Naive thymus-derived CD4-positive, alpha-beta T cell (primary cell): ENCODE data around the gene TSG101. TPM values are rescaled to one million over a fixed set of nuclear protein-coding genes. Genes with fewer than 3 reads are reported as not detected.

Source experiments
- ATAC-seq: fragments of 150-1000 bp; cut with Tn5 transposase; 2 replicates; pipeline ENCODE4 v1.10.0; 2021; ENCODE audit warnings: mild to moderate bottlenecking, moderate library complexity
- CTCF ChIA-PET: fragments of 350-600 bp; sonication (Branson Sonifier 250); formaldehyde crosslinking; loops from one replicate; lab custom pipeline; 2021; ENCODE audit warnings: antibody characterized with exemption; lab: Charles Lee
- POLR2A ChIA-PET: fragments of 350-600 bp; sonication (Branson Sonifier 250); formaldehyde crosslinking; loops from one replicate; lab custom pipeline; 2021; ENCODE audit warnings: antibody characterized with exemption, inconsistent platforms; lab: Charles Lee
- DNase-seq, 9 donors: peaks; one replicate each; pipeline versions ENCODE4 v3.0.0 to v3.0.0-alpha.2; 2020 to 2022; ENCODE audit warnings: mixed read lengths in 1 of 9
- H3K27ac ChIP-seq: one replicate; pipeline ENCODE4 v1.7.0; 2013; ENCODE audit warnings: mild to moderate bottlenecking, low read depth, low read length, moderate library complexity
- H3K27me3 ChIP-seq, 2 donors: one replicate each; pipeline ENCODE4 v1.7.0; 2013; ENCODE audit warnings: low read length in 2 of 2, mild to moderate bottlenecking in 2 of 2, moderate library complexity in 2 of 2; ENCODE audit not compliant: control insufficient read depth in 2 of 2, insufficient read depth in 2 of 2
- H3K36me3 ChIP-seq, 3 experiments: 1 replicate in 2 of 3; 2 replicates in 1 of 3; pipeline ENCODE4 v1.7.0; 2013; ENCODE audit warnings: low read length in 3 of 3, mild to moderate bottlenecking in 3 of 3, moderate library complexity in 1 of 3; ENCODE audit not compliant: insufficient read depth in 3 of 3, control insufficient read depth in 2 of 3
- H3K4me1 ChIP-seq, 2 donors: one replicate each; pipeline ENCODE4 v1.7.0; 2013; ENCODE audit warnings: low read length in 2 of 2, mild to moderate bottlenecking in 2 of 2, moderate library complexity in 1 of 2; ENCODE audit not compliant: control insufficient read depth in 2 of 2, insufficient read depth in 2 of 2
- H3K4me3 ChIP-seq: 2 replicates; pipeline ENCODE4 v1.7.0; 2013; ENCODE audit warnings: mild to moderate bottlenecking, low read length
- H3K9me3 ChIP-seq, 3 experiments: 1 replicate in 2 of 3; 2 replicates in 1 of 3; pipeline ENCODE4 v1.7.0; 2013; ENCODE audit warnings: low read length in 3 of 3; ENCODE audit not compliant: control insufficient read depth in 2 of 3
- H3K27ac Mint-ChIP-seq, 9 donors: one replicate each; pipeline ENCODE4 v1.8.0; 2020 to 2022; ENCODE audit warnings: mixed read lengths in 9 of 9, mild to moderate bottlenecking in 8 of 9, moderate library complexity in 5 of 9, inconsistent platforms in 2 of 9
- H3K27me3 Mint-ChIP-seq, 5 donors: one replicate each; pipeline ENCODE4 v1.8.0; 2021 to 2022; ENCODE audit warnings: mixed read lengths in 5 of 5, mild to moderate bottlenecking in 1 of 5
- H3K36me3 Mint-ChIP-seq, 5 donors: one replicate each; pipeline ENCODE4 v1.8.0; 2020 to 2022; ENCODE audit warnings: mixed read lengths in 5 of 5, mild to moderate bottlenecking in 3 of 5, inconsistent platforms in 1 of 5
- H3K4me1 Mint-ChIP-seq, 7 donors: one replicate each; pipeline ENCODE4 v1.8.0; 2020 to 2022; ENCODE audit warnings: mixed read lengths in 7 of 7, mild to moderate bottlenecking in 3 of 7, inconsistent platforms in 1 of 7
- H3K4me3 Mint-ChIP-seq, 10 donors: one replicate each; pipeline ENCODE4 v1.8.0; 2020 to 2022; ENCODE audit warnings: mild to moderate bottlenecking in 10 of 10, mixed read lengths in 10 of 10, moderate library complexity in 6 of 10, inconsistent platforms in 2 of 10
- H3K9me3 Mint-ChIP-seq, 11 donors: one replicate each; pipeline ENCODE4 v1.8.0; 2020 to 2022; ENCODE audit warnings: mixed read lengths in 11 of 11, mild to moderate bottlenecking in 4 of 11, inconsistent platforms in 1 of 11, moderate library complexity in 1 of 11
- intact Hi-C, 2 donors: fragments of 100-400 bp; cut with micrococcal nuclease; formaldehyde crosslinking; loops; one replicate each; pipeline ENCODE4 v1.15.1; 2023
- polyA plus RNA-seq, 2 donors: library from polyadenylated mRNA; unstranded; fragments of 300-500 nt; fragmentation: Illumina TruSeq; gene quantifications; one replicate each; pipeline ENCODE4 v1.2.3, GENCODE V29; 2021
- total RNA-seq, 6 experiments: library from RNA in 5 of 6; stranded (reverse) in 5 of 6; gene quantifications; 1 replicate in 5 of 6; 2 replicates in 1 of 6; pipeline ENCODE4 v1.2.3 and lab custom pipeline; 2021 to 2026

Gene TSG101, protein sequence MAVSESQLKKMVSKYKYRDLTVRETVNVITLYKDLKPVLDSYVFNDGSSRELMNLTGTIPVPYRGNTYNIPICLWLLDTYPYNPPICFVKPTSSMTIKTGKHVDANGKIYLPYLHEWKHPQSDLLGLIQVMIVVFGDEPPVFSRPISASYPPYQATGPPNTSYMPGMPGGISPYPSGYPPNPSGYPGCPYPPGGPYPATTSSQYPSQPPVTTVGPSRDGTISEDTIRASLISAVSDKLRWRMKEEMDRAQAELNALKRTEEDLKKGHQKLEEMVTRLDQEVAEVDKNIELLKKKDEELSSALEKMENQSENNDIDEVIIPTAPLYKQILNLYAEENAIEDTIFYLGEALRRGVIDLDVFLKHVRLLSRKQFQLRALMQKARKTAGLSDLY
- total RNA-seq (10 to 100 TPM; 16.8 to 46.3 (median 36.3) TPM), polyA plus RNA-seq (10 to 100 TPM; 40.8 to 61.4 TPM), total RNA-seq (lab: John Stamatoyannopoulos, UW) (17.1 reads per million, percentile 47 among the genes with 10 or more reads in this experiment)

DNA sequence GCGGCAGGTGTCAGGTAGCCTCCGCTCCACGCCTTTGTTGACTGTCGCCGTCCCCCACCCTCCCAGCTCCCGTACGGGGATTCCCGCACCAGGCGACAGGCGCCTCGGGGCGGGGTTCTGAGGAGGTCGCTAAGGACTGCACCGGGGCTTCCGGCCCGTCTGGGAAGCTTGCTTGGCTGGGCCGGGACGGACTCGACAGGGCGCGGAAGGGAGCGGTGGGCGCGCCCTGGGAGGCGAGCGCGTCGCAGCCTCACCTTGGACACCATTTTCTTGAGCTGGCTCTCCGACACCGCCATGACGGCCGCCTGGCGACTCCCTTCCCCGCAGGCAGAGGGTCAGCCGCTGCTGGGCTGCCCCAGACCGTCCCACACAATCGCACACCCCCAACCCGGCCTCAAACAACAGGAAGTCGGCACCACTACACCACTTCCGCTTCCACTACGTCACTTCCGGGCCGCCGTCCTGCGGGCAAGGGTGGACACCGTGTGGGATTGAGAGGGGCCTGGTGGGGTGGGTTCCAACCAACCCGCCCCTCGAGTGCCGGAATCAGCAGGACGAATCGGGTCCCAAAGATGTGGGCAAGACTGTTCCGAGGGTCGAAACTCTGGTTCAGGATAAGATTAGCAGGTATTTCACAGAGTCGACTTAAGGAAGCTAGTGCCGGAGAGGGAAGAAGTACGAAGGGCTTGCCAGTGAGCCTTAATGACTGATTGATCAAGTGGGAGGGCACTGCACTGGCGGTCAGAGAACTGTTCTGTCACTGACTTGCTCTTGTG is at the start of gene TSG101:
Gene TSG101 (minus strand): TSS at position 422 of the 776 bp plus-strand sequence. CDS start 126 bp downstream, at position 296.
- peaks cover 0 to 3% (median 0%) of the 10 kb centered on the region in 5 donors for H3K27me3 Mint-ChIP-seq
- ChIA-PET POLR2A (interaction anchor here (0.5 to 3.2 kb wide), 32 partner anchors 8 to 1173 kb away, joined by 3 to 34 read pairs (median 4); partner anchors contain the start of genes GTF2H1, HPS5, LDHA and SAAL1), CTCF (interaction anchor here (0.6 to 1.9 kb wide), 3 partner anchors 13 to 517 kb away, joined by 3 to 6 read pairs (median 4); no protein-coding TSS in a partner anchor)
- ATAC-seq (peak; percentile 91), DNase-seq (peak; percentile 86 to 96 (median 91))
- peaks cover 0 to 4% (median 0%) of the 10 kb centered on the region in 11 donors for H3K9me3 Mint-ChIP-seq
- Histone ChIP-seq H3K27ac (peak within 1 kb of the TSS; percentile 96), H3K4me1 (peaks cover 18% of the 10 kb centered on the region in 2 donors), H3K27me3 (no peaks in the 10 kb centered on the region), H3K4me3 (peak within 1 kb of the TSS; percentile 94), H3K36me3 (peaks cover 0 to 4% (median 0%) of the 10 kb centered on the region in 3 experiments), H3K9me3 (no peaks in the 10 kb centered on the region)
- peak within 1 kb of the TSS; percentile 93 to 100 (median 100) for H3K4me3 Mint-ChIP-seq
- intact Hi-C loops: loop anchor here (1.0 to 10.0 kb wide), 19 partner anchors 62 to 1836 kb away; partner anchors contain the start of genes GTF2H1 (in 2 of the 2), HPS5 (in 2 of the 2), SAAL1 (in 2 of the 2) and SERGEF (in 2 of the 2)
- peak within 1 kb of the TSS; percentile 99 to 100 (median 100) for H3K27ac Mint-ChIP-seq
- peaks cover 28 to 67% (median 55%) of the 10 kb centered on the region in 7 donors for H3K4me1 Mint-ChIP-seq
- peaks cover 5 to 20% (median 17%) of the 10 kb centered on the region in 5 donors for H3K36me3 Mint-ChIP-seq

DNA sequence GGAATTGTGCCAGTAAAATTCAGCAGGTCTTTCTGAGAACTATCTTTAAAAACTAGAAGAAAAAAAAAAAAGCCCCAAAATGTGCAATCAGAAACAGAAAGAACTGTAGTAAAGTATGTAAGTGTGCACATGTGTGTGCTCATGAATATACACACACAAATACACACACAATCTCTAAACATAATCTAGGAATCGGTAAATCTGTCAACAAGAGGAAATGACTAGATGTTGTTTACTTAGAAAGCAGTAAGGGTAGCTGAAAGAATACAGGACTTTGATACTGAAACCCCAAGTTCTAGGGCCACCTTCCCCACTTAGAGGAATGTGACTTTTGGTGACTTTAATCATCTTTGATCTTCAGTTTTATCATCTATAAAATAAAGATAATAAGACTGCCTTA is 48.6 kb upstream of the TSG101 start:
- no peaks in the 10 kb centered on the region for H3K9me3 ChIP-seq
- H3K4me1 Mint-ChIP-seq: peaks cover 0 to 43% (median 6%) of the 10 kb centered on the region in 7 donors
- no peak overlapping the region for H3K4me3 Mint-ChIP-seq
- H3K36me3 Mint-ChIP-seq: peaks cover 0 to 39% (median 15%) of the 10 kb centered on the region in 5 donors
- peak overlapping the region in 1 of 9 donors; percentile 5 for H3K27ac Mint-ChIP-seq
- ChIA-PET POLR2A (no interaction called here), CTCF (no interaction called here)
- no peaks in the 10 kb centered on the region for H3K4me1 ChIP-seq
- H3K9me3 Mint-ChIP-seq: no peaks in the 10 kb centered on the region
- no peaks in the 10 kb centered on the region for H3K27me3 ChIP-seq
- H3K27ac ChIP-seq: no peak overlapping the region
- intact Hi-C loops: no loop called here
- DNase-seq: no peak
- H3K27me3 Mint-ChIP-seq: no peaks in the 10 kb centered on the region
- H3K4me3 ChIP-seq: no peak overlapping the region
- H3K36me3 ChIP-seq: peaks cover 0 to 6% (median 0%) of the 10 kb centered on the region in 3 experiments
- no peak for ATAC-seq

DNA sequence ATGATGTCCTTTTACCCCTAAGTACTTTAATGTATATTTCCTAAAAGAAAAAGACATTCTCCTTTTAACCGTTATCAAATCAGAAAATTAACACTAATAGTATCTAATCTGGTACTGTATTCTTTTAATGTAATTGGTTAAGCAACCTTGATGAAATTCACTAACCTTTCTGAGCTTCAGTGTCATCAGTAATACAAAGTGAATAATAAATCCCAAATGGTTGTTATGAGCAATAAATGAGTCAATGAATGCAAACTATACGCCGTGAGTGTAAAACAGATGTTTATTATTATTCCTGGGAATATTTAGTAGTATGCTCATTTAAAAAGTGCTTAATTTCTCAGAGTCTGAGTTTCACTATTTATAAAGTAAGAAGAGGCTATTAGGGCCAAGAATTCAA is 40.3 kb upstream of the TSG101 start:
- DNase-seq: no peak
- ChIA-PET POLR2A (no interaction called here), CTCF (interaction anchor here (0.6 kb wide), 1 partner anchor 113 kb away, joined by 6 read pairs; no protein-coding TSS in a partner anchor)
- no peak overlapping the region for H3K4me3 Mint-ChIP-seq
- H3K27me3 Mint-ChIP-seq: no peaks in the 10 kb centered on the region
- Histone ChIP-seq H3K36me3 (no peaks in the 10 kb centered on the region), H3K27ac (no peak overlapping the region), H3K4me1 (no peaks in the 10 kb centered on the region), H3K27me3 (no peaks in the 10 kb centered on the region), H3K4me3 (no peak overlapping the region), H3K9me3 (no peaks in the 10 kb centered on the region)
- no peaks in the 10 kb centered on the region for H3K9me3 Mint-ChIP-seq
- intact Hi-C loops: no loop called here
- no peak overlapping the region for H3K27ac Mint-ChIP-seq
- peaks cover 0 to 20% (median 5%) of the 10 kb centered on the region in 5 donors for H3K36me3 Mint-ChIP-seq
- no peak for ATAC-seq
- peaks cover 0 to 4% (median 0%) of the 10 kb centered on the region in 7 donors for H3K4me1 Mint-ChIP-seq

DNA sequence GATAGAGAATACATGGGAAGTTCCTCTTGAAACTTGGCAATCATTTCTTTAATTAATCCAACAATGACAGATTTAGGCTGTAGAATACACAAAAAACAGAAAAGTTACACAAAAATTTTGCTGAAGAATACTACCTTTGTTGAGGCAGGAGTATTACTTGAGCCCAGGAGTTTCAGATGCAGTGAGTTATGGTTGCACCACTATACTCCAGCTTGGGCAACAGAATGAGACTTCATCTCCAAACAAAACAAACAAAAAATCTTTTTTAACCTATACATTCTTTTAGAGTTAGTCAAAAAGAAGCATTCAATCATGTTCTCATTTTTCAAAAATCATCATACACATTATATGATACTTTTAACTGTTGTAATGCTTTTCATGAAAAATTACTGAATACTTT is 39.7 kb upstream of the TSG101 start:
- H3K36me3 Mint-ChIP-seq: peaks cover 0 to 15% (median 4%) of the 10 kb centered on the region in 5 donors
- H3K27me3 Mint-ChIP-seq: no peaks in the 10 kb centered on the region
- ChIA-PET POLR2A (no interaction called here), CTCF (no interaction called here)
- DNase-seq (no peak), ATAC-seq (no peak)
- H3K27ac ChIP-seq: no peak overlapping the region
- no peaks in the 10 kb centered on the region for H3K36me3 ChIP-seq
- intact Hi-C loops: no loop called here
- H3K4me3 ChIP-seq: no peak overlapping the region
- no peak overlapping the region for H3K4me3 Mint-ChIP-seq
- H3K4me1 Mint-ChIP-seq: peaks cover 0 to 2% (median 0%) of the 10 kb centered on the region in 7 donors
- H3K9me3 Mint-ChIP-seq: no peaks in the 10 kb centered on the region
- H3K27ac Mint-ChIP-seq: no peak overlapping the region
- no peaks in the 10 kb centered on the region for H3K4me1 ChIP-seq
- H3K9me3 ChIP-seq: no peaks in the 10 kb centered on the region
- H3K27me3 ChIP-seq: no peaks in the 10 kb centered on the region

DNA sequence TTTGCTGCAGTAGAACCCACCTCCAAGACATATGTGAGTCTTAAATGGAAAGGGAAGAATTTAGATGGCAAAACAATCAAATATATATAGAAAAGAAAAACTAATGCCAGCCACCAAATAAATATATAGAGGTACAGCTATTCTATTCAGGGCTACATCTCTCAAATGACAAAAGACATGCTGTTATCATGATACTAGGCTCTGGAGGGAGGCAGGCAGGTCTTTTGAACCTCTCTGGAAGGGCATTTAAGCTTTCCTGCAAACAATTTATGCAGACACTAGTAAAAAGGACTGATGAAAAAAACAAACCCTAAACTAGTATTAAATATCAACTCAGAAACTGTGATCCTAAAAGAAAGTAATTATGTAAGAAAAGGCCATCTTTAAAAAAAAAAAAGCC is 37.4 kb upstream of the TSG101 start:
- ATAC-seq: no peak
- Histone ChIP-seq H3K36me3 (no peaks in the 10 kb centered on the region), H3K9me3 (no peaks in the 10 kb centered on the region), H3K4me1 (no peaks in the 10 kb centered on the region), H3K27ac (no peak overlapping the region), H3K4me3 (no peak overlapping the region), H3K27me3 (no peaks in the 10 kb centered on the region)
- H3K36me3 Mint-ChIP-seq: peaks cover 0 to 8% (median 6%) of the 10 kb centered on the region in 5 donors
- intact Hi-C loops: no loop called here
- POLR2A ChIA-PET: no interaction called here
- DNase-seq: no peak
- H3K4me3 Mint-ChIP-seq: no peak overlapping the region
- CTCF ChIA-PET: no interaction called here
- H3K4me1 Mint-ChIP-seq: no peaks in the 10 kb centered on the region
- H3K27me3 Mint-ChIP-seq: no peaks in the 10 kb centered on the region
- H3K9me3 Mint-ChIP-seq: no peaks in the 10 kb centered on the region
- H3K27ac Mint-ChIP-seq: peak overlapping the region in 2 of 9 donors; percentile 19 to 31

DNA sequence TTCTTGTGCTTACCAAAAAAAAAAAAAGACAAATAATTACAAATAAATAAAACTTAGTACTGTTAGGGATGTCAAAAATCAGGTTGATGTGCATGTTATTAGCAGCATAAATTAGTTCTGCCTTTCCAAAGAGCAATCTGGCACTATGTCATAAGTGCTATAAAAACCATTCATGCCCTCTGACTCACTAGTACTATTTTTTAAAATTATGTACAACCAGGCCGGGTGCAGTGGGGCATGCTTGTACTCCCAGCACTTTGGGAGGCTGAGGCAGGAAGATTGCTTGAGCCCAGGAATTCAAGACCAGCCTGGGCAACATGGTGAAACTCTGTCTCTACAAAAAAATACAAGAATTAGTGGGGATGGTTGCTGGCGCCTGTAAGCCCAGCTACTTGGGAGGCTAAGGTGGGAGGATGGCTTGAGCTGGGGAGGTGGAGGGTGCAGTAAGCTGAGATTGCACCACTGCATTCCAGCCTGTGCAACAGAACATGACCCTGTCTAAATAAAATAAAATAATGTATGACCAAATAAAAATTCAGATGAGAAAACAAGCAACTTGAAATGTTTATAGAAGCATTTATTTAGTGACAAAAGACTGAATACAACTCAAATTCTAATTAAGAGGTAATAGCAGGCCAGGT is 36.5 kb upstream of the TSG101 start:
- Histone ChIP-seq H3K36me3 (no peaks in the 10 kb centered on the region), H3K27ac (no peak overlapping the region), H3K4me3 (no peak overlapping the region), H3K27me3 (no peaks in the 10 kb centered on the region), H3K4me1 (no peaks in the 10 kb centered on the region), H3K9me3 (no peaks in the 10 kb centered on the region)
- ATAC-seq: no peak
- Mint-ChIP-seq H3K27ac (no peak overlapping the region), H3K36me3 (peaks cover 0 to 8% (median 6%) of the 10 kb centered on the region in 5 donors), H3K4me3 (no peak overlapping the region), H3K27me3 (no peaks in the 10 kb centered on the region), H3K4me1 (no peaks in the 10 kb centered on the region), H3K9me3 (no peaks in the 10 kb centered on the region)
- DNase-seq: no peak
- ChIA-PET CTCF (no interaction called here), POLR2A (interaction anchor here (0.7 kb wide), 1 partner anchor 117 kb away, joined by 7 read pairs; no protein-coding TSS in a partner anchor)
- intact Hi-C loops: no loop called here
